A549 (cell line): ENCODE data around the gene ADH1C. TPM values are rescaled to one million over a fixed set of nuclear protein-coding genes. Genes with fewer than 3 reads are reported as not detected.

Source experiments
- ATAC-seq, 2 experiments: fragments of 200-7000 bp in 1 of 2; fragments of >200 bp in 1 of 2; cut with Nextera tagmentation in 1 of 2; cut with Tn5 transposase in 1 of 2; 3 replicates each; pipeline versions ENCODE4 v1.8.0 to v1.9.1; 2018 to 2020; ENCODE audit warnings: mild to moderate bottlenecking in 1 of 2, moderate library complexity in 1 of 2
- CTCF ChIA-PET: fragments of 300-600 bp; sonication (Branson Sonifier 250); formaldehyde crosslinking; extraction: SDS; loops from one replicate; lab custom pipeline; 2021; ENCODE audit warnings: antibody characterized with exemption, inconsistent platforms; lab: Yijun Ruan, JAX
- POLR2A ChIA-PET: fragments of 350-600 bp; formaldehyde crosslinking; extraction: SDS; loops from one replicate; lab custom pipeline; 2021; ENCODE audit warnings: antibody characterized with exemption, inconsistent platforms; lab: Yijun Ruan, JAX
- DNase-seq, 2 experiments: peaks; one replicate each; pipeline versions ENCODE4 v3.0.0 to v3.0.0-alpha.2; 2011 to 2016; ENCODE audit warnings: low read depth in 1 of 2, low spot score in 1 of 2
- FAIRE-seq: peaks from 2 replicates; lab custom pipeline; 2011; peaks lifted over from hg19 to GRCh38; lab: Jason Lieb, UNC
- H3K27ac ChIP-seq, 2 experiments: fragments of >200 bp; sonication (Bioruptor Twin); formaldehyde crosslinking; 3 replicates each; pipeline ENCODE4 v1.5.1; 2016 to 2017
- H3K4me1 ChIP-seq: fragments of >200 bp; sonication (Bioruptor Twin); formaldehyde crosslinking; 3 replicates; pipeline ENCODE4 v1.6.1; 2016
- H3K4me2 ChIP-seq: fragments of >200 bp; sonication (Bioruptor Twin); formaldehyde crosslinking; 3 replicates; pipeline ENCODE4 v1.6.1; 2016
- H3K4me3 ChIP-seq: fragments of >200 bp; sonication (Bioruptor Twin); formaldehyde crosslinking; 3 replicates; pipeline ENCODE4 v1.5.1; 2016
- H3K9me3 ChIP-seq: fragments of >200 bp; sonication (Bioruptor Twin); formaldehyde crosslinking; 3 replicates; pipeline ENCODE4 v1.6.1; 2016
- ATOH8 ChIP-seq: fragments of 250-450 bp; sonication (Bioruptor Pico); IDR thresholded peaks from 2 replicates; pipeline ENCODE4 v1.5.0; 2020; ENCODE audit warnings: low read depth, mild to moderate bottlenecking, moderate library complexity
- BCL3 ChIP-seq: fragments of >200 bp; sonication (Bioruptor Twin); formaldehyde crosslinking; IDR thresholded peaks from 3 replicates; pipeline ENCODE4 v1.6.1; 2016
- CBX8 ChIP-seq: fragments of 200-600 bp; sonication (generic); IDR thresholded peaks from 2 replicates; pipeline ENCODE4 v1.6.1; 2016
- CHD4 ChIP-seq: fragments of 200-600 bp; sonication (generic); IDR thresholded peaks from 2 replicates; pipeline ENCODE4 v1.6.1; 2016; ENCODE audit warnings: antibody characterized with exemption, mild to moderate bottlenecking, borderline replicate concordance
- EP300 ChIP-seq, 2 experiments: fragments of >200 bp; sonication (Bioruptor Twin); formaldehyde crosslinking; IDR thresholded peaks; 2 replicates in 1 of 2; 3 replicates in 1 of 2; pipeline ENCODE4 v1.6.1; 2016 to 2017
- FOSB ChIP-seq: fragments of 250-450 bp; sonication (Bioruptor Pico); IDR thresholded peaks from 2 replicates; pipeline ENCODE4 v1.5.0; 2020; ENCODE audit warnings: mild to moderate bottlenecking, moderate library complexity
- HOXA7 ChIP-seq: fragments of 250-450 bp; sonication (Bioruptor Pico); IDR thresholded peaks from 2 replicates; pipeline ENCODE4 v1.5.0; 2020; ENCODE audit warnings: mild to moderate bottlenecking, moderate library complexity
- JUNB ChIP-seq: fragments of >200 bp; sonication (Bioruptor Twin); formaldehyde crosslinking; IDR thresholded peaks from 2 replicates; pipeline ENCODE4 v1.6.1; 2016
- KDM5A ChIP-seq: fragments of 200-600 bp; sonication (generic); IDR thresholded peaks from 2 replicates; pipeline ENCODE4 v1.6.1; 2016; ENCODE audit warnings: antibody characterized with exemption, mild to moderate bottlenecking
- MAZ ChIP-seq: fragments of 150-350 bp; IDR thresholded peaks from 2 replicates; pipeline ENCODE4 v1.6.1; 2014; ENCODE audit warnings: antibody characterized with exemption, low read depth, low read length, borderline replicate concordance
- MYC ChIP-seq: IDR thresholded peaks from 2 replicates; pipeline ENCODE4 v1.6.1; 2012; ENCODE audit warnings: mild to moderate bottlenecking, inconsistent platforms, low read length, improper control_type of control experiment, borderline replicate concordance
- NFE2L2 ChIP-seq: fragments of 150-350 bp; conservative IDR thresholded peaks from 2 replicates; pipeline ENCODE4 v1.6.1; 2014; ENCODE audit warnings: low read length
- NPAS2 ChIP-seq: fragments of 250-450 bp; sonication (Bioruptor Pico); IDR thresholded peaks from 2 replicates; pipeline ENCODE4 v1.8.0; 2022; ENCODE audit warnings: mild to moderate bottlenecking, moderate library complexity, borderline replicate concordance
- NR3C1 ChIP-seq: fragments of >200 bp; sonication (Bioruptor Twin); formaldehyde crosslinking; IDR thresholded peaks from 3 replicates; pipeline ENCODE4 v1.6.1; 2017
- PHF8 ChIP-seq: fragments of 200-600 bp; sonication (generic); IDR thresholded peaks from 2 replicates; pipeline ENCODE4 v1.6.1; 2016; ENCODE audit warnings: low read depth, mild to moderate bottlenecking, antibody characterized with exemption, moderate library complexity, borderline replicate concordance
- POLR2AphosphoS2 ChIP-seq: conservative IDR thresholded peaks from 2 replicates; pipeline ENCODE4 v1.6.1; 2012; ENCODE audit warnings: low read length, improper control_type of control experiment, inconsistent platforms
- RAD21 ChIP-seq, 2 experiments: fragments of >200 bp in 1 of 2; sonication (Bioruptor Twin) in 1 of 2; formaldehyde crosslinking in 1 of 2; IDR thresholded peaks in 1 of 2; conservative IDR thresholded peaks in 1 of 2; 2 replicates in 1 of 2; 3 replicates in 1 of 2; pipeline ENCODE4 v1.6.1; 2012 to 2018; ENCODE audit warnings: inconsistent platforms in 1 of 2
- RCOR1 ChIP-seq: fragments of 150-350 bp; IDR thresholded peaks from 2 replicates; pipeline ENCODE4 v1.6.1; 2014; ENCODE audit warnings: antibody characterized with exemption, low read length, low read depth
- REST ChIP-seq: fragments of 200-600 bp; sonication (generic); IDR thresholded peaks from 2 replicates; pipeline ENCODE4 v1.6.1; 2016; ENCODE audit warnings: antibody characterized with exemption, mild to moderate bottlenecking, moderate library complexity
- RFX5 ChIP-seq: fragments of 450-650 bp; IDR thresholded peaks from 2 replicates; pipeline ENCODE4 v1.7.1; 2014; ENCODE audit warnings: antibody characterized with exemption, mild to moderate bottlenecking, moderate library complexity
- RNF2 ChIP-seq: fragments of 200-600 bp; sonication (generic); IDR thresholded peaks from 2 replicates; pipeline ENCODE4 v1.6.1; 2016; ENCODE audit warnings: low read depth, mild to moderate bottlenecking, antibody characterized with exemption, moderate library complexity, borderline replicate concordance
- SREBF2 ChIP-seq: fragments of 450-650 bp; IDR thresholded peaks from 2 replicates; pipeline ENCODE4 v1.6.1; 2014; ENCODE audit warnings: mild to moderate bottlenecking, moderate library complexity
- TP53 ChIP-seq: fragments of 250-450 bp; sonication (Bioruptor Pico); IDR thresholded peaks from 2 replicates; pipeline ENCODE4 v1.5.0; 2021; ENCODE audit warnings: mild to moderate bottlenecking, moderate library complexity
- USF2 ChIP-seq: fragments of 450-650 bp; IDR thresholded peaks from 2 replicates; pipeline ENCODE4 v1.6.1; 2014; ENCODE audit warnings: antibody characterized with exemption
- ZC3H11A ChIP-seq: fragments of 450-650 bp; IDR thresholded peaks from 2 replicates; pipeline ENCODE4 v1.6.1; 2014; ENCODE audit warnings: antibody characterized with exemption, mild to moderate bottlenecking
- ZNF302 ChIP-seq: fragments of 250-450 bp; sonication (Bioruptor Pico); IDR thresholded peaks from 2 replicates; pipeline ENCODE4 v1.9.0; 2021; ENCODE audit warnings: inconsistent platforms, mild to moderate bottlenecking, moderate library complexity
- WGBS: methylation state at CpG from one replicate; pipeline ENCODE4 v1.1.6; 2017; ENCODE audit errors: missing lambda C conversion rate; 5-methylcytosine and 5-hydroxymethylcytosine counted together
- polyA plus RNA-seq, 4 experiments: library from polyadenylated mRNA; depleted of rRNA in 3 of 4; stranded (reverse); fragments of >200 nt; fragmentation: RNase III in 1 of 4; extraction: RNeasy Plus Mini Kit Qiagen cat#74134 plus additional on column Dnase treatment in 1 of 4; gene quantifications; 2 replicates in 3 of 4; 3 replicates in 1 of 4; pipeline ENCODE4 v1.2.3, GENCODE V29; 2011 to 2017

Gene ADH1C
- polyA plus RNA-seq, 2 of the 4 experiments (the other 2 are of a cell fraction) = not detected

GRCh38 chr4:99330648-99331047, 21.9 kb downstream of the ADH1C start:
- WGBS = 71% methylated on average over 3 of the region's 3 CpGs
- ATAC-seq (no peak), FAIRE-seq (no peak), DNase-seq (no peak)
- POLR2A ChIA-PET = no interaction called here
- H3K4me2 ChIP-seq = no peak overlapping the region
- no peaks in the 10 kb centered on the region for H3K9me3 ChIP-seq
- no peaks in the 10 kb centered on the region for H3K4me1 ChIP-seq
- TF ChIP-seq HOXA7 (no peak), MAZ (no peak), POLR2AphosphoS2 (no peak), CHD4 (no peak), ATOH8 (CRISPR knock-in tag) (no peak), RNF2 (no peak)
- no peak overlapping the region for H3K4me3 ChIP-seq
- H3K27ac ChIP-seq = no peak overlapping the region
- CTCF ChIA-PET = no interaction called here

GRCh38 chr4:99329876-99330275, 22.7 kb downstream of the ADH1C start:
- FAIRE-seq (no peak), DNase-seq (no peak), ATAC-seq (no peak)
- 12% methylated on average over 2 of the region's 2 CpGs for WGBS
- no peak overlapping the region for H3K4me2 ChIP-seq
- H3K27ac ChIP-seq = no peak overlapping the region
- no peak overlapping the region for H3K4me3 ChIP-seq
- no peaks in the 10 kb centered on the region for H3K9me3 ChIP-seq
- TF ChIP-seq NR3C1 (no peak), NFE2L2 (no peak), MYC (no peak), KDM5A (no peak), USF2 (no peak), FOSB (CRISPR knock-in tag) (no peak), ZNF302 (CRISPR knock-in tag) (no peak), BCL3 (no peak), ZC3H11A (no peak), EP300 (IDR thresholded peaks at IDR 0.05) (no peak), NPAS2 (CRISPR knock-in tag) (no peak), JUNB (no peak)
- no peaks in the 10 kb centered on the region for H3K4me1 ChIP-seq
- ChIA-PET CTCF (no interaction called here), POLR2A (no interaction called here)

- CTCF ChIA-PET = no interaction called here
- TF ChIP-seq POLR2AphosphoS2 (no peak), CBX8 (no peak), TP53 (CRISPR knock-in tag) (no peak), RCOR1 (no peak), PHF8 (no peak), RNF2 (no peak), ZC3H11A (no peak), NR3C1 (no peak), FOSB (CRISPR knock-in tag) (no peak), RAD21 (conservative IDR thresholded peaks at IDR 0.05 in 1 of 2, IDR thresholded peaks at IDR 0.05 in 1 of 2) (no peak), HOXA7 (no peak), RFX5 (no peak), SREBF2 (no peak), REST (no peak)
- Histone ChIP-seq H3K4me2 (no peak overlapping the region), H3K4me3 (no peak overlapping the region), H3K9me3 (no peaks in the 10 kb centered on the region), H3K4me1 (no peaks in the 10 kb centered on the region), H3K27ac (no peak overlapping the region)
- FAIRE-seq (no peak), ATAC-seq (no peak), DNase-seq (no peak)
- POLR2A ChIA-PET = no interaction called here
- WGBS = 5% methylated on average over 3 of the region's 3 CpGs
Observed at GRCh38 chr4:99324979-99325378, 27.6 kb downstream of the ADH1C start.
